AML-193 (cell line): ENCODE data around the gene SCRT2.

Experiments used
- DNase-seq, 2 experiments: peaks; one replicate each; lab custom pipeline; 2025; lab: John Stamatoyannopoulos, UW

The SCRT2 gene

GRCh38 chr20:634148-634925 lies 41.3 kb downstream of the SCRT2 start:
- DNase-seq, result no peak

- no peak for DNase-seq
Observed at GRCh38 chr20:631101-631500, 44.5 kb downstream of the SCRT2 start.

- DNase-seq, result no peak
Observed at GRCh38 chr20:626579-626978, 49.0 kb downstream of the SCRT2 start.

GRCh38 chr20:625360-625932 lies 50.2 kb downstream of the SCRT2 start:
- peak in 1 of 2 experiments; percentile 16 for DNase-seq

GRCh38 chr20:623704-624103 lies 51.9 kb downstream of the SCRT2 start:
- no peak for DNase-seq

- DNase-seq, result no peak
Observed at GRCh38 chr20:623021-623420, 52.6 kb downstream of the SCRT2 start.

- no peak for DNase-seq
Observed at GRCh38 chr20:622161-622560, 53.4 kb downstream of the SCRT2 start.

GRCh38 chr20:621125-621756 lies 54.4 kb downstream of the SCRT2 start:
- DNase-seq, result no peak

GRCh38 chr20:620246-620645 lies 55.4 kb downstream of the SCRT2 start:
- no peak for DNase-seq

GRCh38 chr20:618980-619379 lies 56.6 kb downstream of the SCRT2 start:
- DNase-seq, result no peak

- DNase-seq, result no peak
Observed at GRCh38 chr20:617934-618690, 57.5 kb downstream of the SCRT2 start.

GRCh38 chr20:615514-615913 lies 60.1 kb downstream of the SCRT2 start:
- DNase-seq, result no peak

GRCh38 chr20:611843-612185 lies 63.8 kb downstream of the SCRT2 start:
- DNase-seq, result no peak
